Activated T-cell treated with anti-CD3 and anti-CD28 coated beads for 1 hour (primary cell): Measurements from ENCODE around the gene TKFC.
A peak's percentile ranks its signal among the peaks of the same experiment; 100 is the strongest.
"Not testable (repeated sequence)": the region's sequence is repeated elsewhere in the genome, so short reads cannot be mapped to it uniquely, and the experiment has no call there.

Source experiments
- DNase-seq: peaks from one replicate; pipeline ENCODE4 v3.0.0-alpha.2; 2020; ENCODE audit warnings: low read depth

The TKFC gene

DNA sequence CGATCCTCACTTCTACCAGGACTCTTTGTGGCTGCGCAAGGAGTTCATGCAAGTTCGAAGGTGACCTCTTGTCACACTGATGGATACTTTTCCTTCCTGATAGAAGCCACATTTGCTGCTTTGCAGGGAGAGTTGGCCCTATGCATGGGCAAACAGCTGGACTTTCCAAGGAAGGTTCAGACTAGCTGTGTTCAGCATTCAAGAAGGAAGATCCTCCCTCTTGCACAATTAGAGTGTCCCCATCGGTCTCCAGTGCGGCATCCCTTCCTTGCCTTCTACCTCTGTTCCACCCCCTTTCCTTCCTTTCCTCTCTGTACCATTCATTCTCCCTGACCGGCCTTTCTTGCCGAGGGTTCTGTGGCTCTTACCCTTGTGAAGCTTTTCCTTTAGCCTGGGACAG is 35.6 kb downstream of the TKFC start:
- DNase-seq, result no peak

DNA sequence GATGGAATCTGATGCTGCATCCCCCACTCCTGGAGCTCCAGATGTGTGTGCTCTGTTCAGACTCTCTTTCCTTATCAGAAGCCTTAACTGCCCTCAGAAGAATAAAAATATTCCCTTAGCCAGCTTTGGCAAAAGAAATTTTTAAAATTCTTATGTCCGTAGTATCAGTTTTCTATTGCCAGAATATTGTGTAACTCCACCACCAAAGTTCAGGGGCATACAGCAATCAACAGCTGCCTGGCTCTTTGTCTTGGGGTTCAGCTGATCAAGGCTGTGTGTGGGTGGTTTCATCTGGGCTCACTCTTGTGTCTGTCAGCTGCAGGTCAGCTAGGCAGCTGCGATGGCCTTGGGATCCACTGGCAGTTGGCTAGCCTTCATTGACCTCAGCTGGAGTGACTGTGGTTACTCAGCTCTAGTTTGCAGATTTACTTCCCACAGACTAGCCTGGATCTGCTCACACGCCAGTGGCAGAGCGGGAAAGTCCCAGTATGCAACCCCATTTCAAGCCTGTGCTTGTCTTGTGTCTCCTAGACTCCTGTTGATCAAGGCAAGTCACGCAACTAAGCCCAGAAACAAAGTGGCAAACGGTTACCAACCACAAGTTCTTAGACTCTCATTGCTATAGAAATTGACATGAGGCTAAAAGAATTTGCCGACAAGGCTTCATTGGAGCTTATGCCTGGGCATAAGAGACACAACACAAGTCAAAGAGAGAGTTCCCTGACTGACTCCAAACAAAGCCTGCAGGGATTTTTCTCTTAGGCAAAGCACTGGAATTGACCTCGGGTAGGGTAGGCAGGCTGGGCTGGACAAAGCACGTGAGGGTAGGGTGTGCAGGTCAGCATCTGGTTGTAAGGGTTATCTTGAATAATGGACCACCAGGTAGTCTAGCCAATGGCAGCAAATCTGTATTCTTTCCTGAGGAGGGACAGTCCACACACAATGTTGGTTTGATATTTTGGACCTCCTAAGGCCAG is 36.6 kb downstream of the TKFC start:
- DNase-seq, result no peak

DNA sequence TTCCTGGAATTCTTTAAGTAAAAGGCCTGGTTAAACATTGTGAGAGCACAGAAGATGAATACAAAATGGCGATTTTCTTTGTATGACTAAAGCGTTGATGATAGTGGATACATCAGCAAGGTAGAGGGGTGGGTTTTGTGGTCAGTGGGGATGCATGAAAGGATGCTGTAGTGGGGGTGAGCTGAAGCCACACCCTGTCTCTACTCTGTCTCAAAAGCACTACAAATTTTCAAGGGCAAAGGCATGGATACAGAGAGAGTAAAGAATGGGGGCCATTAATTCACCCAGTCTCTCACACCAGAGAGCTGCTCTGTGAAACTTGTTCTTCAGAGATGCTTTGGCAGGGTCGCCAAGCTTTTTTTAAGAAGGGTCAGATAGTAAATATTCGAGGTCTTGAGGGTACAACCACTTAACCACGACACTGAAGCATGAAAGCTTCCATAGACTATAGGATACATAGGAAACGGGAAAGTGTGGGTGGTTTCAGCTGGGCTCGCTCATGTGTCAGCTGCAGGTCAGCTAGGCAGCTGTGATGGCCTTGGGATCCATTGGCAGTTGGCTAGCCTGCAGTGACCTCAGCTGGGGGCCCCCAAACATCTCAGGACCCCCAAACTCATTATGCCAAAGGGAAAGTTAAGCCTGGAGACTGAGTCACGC is 37.4 kb downstream of the TKFC start:
- DNase-seq, result no peak

DNA sequence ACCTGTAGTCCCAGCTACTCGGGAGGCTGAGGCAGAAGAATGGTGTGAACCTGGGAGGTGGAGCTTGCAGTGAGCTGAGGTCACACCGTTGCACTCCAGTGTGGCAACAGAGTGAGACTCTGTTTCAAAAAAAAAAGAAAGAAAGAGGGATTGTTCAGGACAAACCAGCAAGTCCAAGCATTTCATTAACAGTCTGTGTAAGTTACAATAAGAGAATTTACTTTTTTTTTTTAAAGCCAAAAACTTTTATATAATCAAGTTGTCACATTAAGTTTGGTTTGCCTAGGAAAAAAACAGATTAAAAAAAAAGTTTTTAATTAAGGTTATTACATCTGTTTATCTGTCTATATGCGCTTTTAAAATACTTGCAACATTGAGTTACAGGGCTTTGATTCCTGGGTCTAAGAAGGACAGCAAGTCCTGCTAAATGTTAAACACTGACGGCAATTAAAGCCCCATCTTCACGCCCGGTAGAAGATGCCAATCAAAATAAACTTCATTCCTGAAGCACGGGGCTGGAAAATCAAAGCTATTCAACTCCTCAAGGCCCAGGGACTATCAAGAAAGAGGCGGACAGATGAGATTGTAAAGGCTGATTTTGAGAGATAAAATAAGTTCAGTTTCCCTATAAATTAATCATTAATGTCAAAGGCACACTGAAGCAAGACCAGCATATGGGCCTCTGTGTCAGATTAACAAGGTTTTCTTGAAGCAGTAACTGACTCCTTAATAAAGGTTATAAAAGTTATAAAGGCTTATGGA is 39.8 kb downstream of the TKFC start:
- no peak for DNase-seq

DNA sequence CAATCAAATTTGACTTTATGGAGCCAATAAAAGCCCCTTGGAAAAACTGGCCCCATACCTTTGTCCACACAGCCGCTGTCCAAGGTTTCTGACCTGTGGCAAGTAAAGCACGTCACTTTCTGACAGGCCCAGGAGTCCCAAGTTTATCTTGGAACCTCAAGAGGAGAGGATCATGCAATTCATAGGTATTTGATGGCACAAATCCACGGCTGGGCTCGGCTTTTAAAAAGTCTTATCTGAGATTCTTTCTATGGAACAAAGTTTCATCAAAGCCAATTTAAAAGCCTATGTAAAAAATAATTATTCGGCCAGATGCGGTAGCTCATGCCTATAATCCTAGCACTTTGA is 42.7 kb downstream of the TKFC start:
- no peak for DNase-seq

DNA sequence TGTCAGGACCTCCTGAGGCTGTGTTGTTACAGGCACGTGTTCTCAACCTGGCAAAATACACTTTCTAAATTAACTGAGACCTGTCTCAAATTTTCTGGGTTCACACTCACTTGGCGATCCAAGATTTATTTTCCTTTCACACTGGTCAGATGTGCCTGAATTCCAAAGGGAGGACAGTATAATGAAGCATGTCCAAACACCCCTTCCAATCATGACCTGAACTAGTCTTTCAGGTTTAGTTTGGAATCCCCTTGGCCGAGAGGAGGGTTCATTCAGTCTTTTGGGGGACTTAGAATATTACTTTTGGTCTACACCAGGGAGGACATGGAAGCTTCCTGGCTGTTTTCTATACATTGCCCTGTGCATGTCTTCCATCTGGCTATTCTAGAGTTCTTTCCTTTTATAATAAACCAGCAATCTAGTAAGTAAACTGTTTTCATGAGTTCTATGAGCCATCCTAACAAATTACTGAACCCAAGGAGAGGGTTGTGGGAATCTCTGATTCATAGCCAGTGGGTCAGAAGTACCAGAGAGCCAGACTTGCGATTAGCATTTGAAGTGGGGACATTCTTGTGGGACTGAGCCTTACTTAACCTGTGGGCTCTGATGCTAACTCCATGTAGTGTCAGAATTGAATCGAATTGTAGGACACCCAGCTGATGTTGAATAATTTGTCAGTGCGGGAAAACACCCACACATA is 44.6 kb downstream of the TKFC start:
- no peak for DNase-seq

DNA sequence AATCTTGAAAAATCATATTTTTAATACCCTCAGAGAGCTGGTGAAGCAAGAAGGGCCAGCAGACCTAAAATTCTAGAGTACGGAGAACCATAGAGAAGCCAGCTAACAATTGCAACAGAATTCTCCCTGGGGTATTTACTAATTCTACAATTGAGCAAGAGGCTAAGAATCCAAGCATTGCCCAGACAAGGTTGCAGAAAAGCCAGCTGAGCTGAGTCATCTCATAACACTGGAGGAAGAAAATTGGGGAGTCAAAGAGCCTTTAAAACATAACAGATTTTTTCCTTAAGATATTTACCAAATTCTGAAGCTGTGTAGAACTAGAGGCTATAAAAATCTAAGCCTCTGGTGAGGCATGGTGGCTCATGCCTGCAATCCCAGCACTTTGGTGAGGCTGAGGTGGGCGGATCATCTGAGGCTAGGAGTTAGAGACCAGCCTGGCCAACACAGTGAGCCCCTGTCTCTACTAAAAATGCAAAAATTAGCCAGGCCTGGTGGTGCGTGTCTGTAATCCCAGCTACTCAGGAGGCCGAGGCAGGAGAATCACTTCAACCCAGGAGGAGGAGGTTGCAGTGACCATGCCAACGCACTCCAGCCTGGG is 45.8 kb downstream of the TKFC start:
- DNase-seq, result no peak

DNA sequence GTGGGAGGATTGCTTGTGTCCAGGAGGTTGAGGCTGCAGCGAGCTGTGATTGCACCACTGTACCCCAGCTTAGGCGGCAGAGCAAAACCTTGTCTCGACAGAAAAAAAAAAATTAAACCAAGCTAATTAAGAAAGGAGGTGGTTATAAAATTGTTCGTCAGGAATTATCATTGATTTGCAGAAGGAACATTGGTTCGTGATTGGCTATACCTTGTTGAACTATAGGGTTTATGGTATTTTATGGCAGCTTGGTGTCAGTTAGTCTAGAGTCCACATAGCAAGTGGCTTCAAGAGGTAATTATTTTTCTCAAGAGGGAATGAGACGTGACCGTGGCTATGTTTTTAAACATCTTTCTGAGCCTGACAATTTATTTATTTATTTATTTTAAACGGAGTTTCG is 47.9 kb downstream of the TKFC start:
- no peak for DNase-seq

DNA sequence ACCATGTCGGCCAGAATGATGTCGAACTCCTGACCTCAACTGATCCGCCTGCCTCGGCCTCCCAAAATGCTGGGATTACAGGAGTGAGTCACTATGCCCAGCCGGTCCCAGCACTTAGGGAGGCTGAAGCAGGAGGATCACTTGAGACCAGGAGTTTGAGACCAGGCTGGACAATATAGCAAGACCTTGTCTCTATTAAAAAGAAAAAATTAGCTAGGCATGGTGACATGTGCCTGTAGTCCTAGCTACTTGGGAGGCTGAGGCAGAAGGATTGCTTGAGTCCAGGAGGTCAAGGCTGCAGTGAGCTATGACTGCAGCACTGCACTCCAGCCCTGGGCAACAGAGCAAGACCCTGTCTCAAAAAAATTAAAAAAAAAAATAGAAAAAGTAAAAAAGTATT is 50.8 kb downstream of the TKFC start:
- not testable (repeated sequence) for DNase-seq

DNA sequence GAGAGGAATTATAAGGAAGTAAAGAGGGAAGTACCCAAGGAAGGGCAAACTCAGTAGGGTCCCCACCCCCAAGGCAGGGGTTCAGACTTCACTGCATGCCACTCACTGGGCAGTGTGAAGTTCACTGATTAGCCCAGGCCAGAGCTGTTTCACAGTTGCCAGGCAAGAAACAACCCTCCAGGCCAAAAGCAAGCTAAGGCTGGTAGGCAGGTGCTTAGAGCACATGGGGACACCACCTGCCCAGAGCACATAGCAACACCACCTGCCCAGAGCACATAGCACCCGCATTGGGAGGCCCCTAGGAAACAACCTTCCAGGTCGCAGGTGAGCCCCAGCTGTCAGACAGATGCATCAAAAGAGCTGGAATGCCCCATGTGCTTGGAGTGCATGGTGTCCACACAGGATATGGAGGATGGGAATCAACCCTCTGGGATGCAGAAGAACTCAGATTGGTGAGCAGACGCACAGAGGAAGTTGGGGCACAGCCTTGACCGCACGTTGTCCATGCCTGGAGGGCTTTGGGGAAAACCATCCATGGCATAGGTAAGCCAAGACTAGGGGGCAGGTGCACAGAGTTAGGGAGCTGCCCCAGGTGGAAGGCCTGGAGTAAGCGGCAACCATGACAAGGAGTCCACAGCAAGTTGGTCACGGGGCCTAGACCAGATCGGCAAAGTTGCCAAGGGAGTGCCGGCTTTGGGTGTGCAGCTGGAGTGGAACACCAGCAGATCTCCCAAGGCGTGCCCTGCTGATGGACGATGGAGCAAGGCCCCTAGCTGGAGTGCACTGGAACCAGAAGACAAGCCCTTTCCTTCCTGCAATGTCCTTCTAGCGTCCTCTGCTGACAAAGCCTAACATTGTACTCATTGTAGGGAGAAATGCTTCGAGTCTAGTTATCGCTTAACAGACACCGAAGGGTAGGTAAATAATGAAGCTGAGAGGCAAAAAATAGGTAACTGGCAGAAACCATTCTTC is 51.5 kb downstream of the TKFC start:
- DNase-seq, result no peak

DNA sequence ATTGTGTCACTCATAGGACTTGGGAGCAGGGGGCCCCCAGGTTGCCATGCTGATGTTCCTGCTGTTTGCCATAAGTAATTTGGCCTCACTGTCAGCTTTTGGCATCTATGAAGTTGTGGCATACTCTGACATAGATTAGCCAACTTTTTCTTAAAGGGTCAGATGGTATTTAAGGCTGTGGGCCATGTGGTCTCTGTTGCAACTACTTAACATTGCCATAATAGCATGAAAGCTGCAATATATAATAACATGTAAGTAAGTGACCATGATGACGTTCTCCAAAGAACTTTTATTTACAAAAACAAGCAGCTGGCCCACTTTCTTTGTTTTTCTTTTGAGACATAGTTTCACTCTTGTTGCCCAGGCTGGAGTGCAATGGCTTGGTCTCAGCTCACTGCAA is 57.1 kb downstream of the TKFC start:
- no peak for DNase-seq

DNA sequence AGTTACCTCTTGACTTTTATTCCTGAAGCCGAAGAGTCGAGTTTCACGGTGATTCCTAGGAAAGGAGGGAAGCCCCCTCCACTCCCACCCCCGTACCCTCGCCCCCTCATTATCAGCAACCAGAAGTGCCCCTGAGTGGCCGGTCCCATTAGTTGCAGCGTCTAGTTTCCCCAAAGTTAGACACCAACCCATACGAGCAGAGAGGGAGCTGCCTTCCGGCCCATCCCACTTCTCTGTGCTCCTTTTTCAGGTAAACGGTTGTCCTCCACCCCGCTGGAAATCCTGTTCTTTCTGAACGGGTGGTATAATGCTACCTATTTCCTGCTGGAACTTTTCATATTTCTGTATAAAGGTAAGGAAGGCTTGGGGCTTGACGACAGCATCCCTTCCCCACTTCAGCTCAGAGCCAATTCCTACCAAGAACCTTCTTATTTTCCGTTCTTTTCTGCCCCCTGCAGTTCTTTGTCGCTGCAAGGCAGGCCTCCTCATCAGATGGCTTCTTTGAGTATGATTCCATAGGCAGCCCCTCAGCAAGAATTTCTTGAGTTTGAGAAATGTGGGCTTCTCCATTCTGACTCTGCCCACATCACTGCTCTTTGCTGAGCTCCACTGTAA is 60.1 kb downstream of the TKFC start:
- peak; percentile 5 for DNase-seq
